22Rv1 (cell line): ENCODE data around the gene CLEC16A.

Source experiments
- H3K27ac ChIP-seq: fragments of 450-650 bp; 2 replicates; pipeline ENCODE4 v1.5.1; 2017
- CTCF ChIP-seq: fragments of 450-650 bp; IDR thresholded peaks from 2 replicates; pipeline ENCODE4 v1.5.1; 2017; ENCODE audit warnings: mild to moderate bottlenecking
- ZFX ChIP-seq: fragments of 450-650 bp; IDR thresholded peaks from 2 replicates; pipeline ENCODE4 v1.6.1; 2017; ENCODE audit warnings: antibody characterized with exemption, borderline replicate concordance

CLEC16A gene

GRCh38 chr16:11225677-11226549 lies 281.5 kb downstream of the CLEC16A start:
- H3K27ac ChIP-seq, result no peak overlapping the region
- no peak for TF ChIP-seq CTCF
- TF ChIP-seq ZFX, result no peak

GRCh38 chr16:11229432-11229831 lies 285.1 kb downstream of the CLEC16A start:
- no peak for TF ChIP-seq ZFX
- TF ChIP-seq CTCF, result no peak
- H3K27ac ChIP-seq, result no peak overlapping the region

- TF ChIP-seq CTCF (no peak), ZFX (no peak)
- H3K27ac ChIP-seq, result no peak overlapping the region
These were observed 285.5 kb downstream of the CLEC16A start for GRCh38 chr16:11229906-11230305.

- H3K27ac ChIP-seq, result no peak overlapping the region
- TF ChIP-seq ZFX (no peak), CTCF (no peak)
These were observed 287.1 kb downstream of the CLEC16A start for GRCh38 chr16:11231367-11231970.
